Measurements from ENCODE around the gene TTN.

- TF ChIP-seq CHD1 (IDR thresholded peaks at IDR 0.05; ENCODE audit: low read depth, low read length) (no peak), CEBPB (IDR thresholded peaks at IDR 0.05; ENCODE audit: low read depth, low read length) (no peak), CTCF (conservative IDR thresholded peaks at IDR 0.05; ENCODE audit: low read depth, low read length) (no peak), POLR2A (IDR thresholded peaks at IDR 0.05; ENCODE audit: low read depth, low read length) (no peak), RFX5 (IDR thresholded peaks at IDR 0.05; ENCODE audit: low read depth, low read length) (no peak), BHLHE40 (IDR thresholded peaks at IDR 0.05; ENCODE audit: low read depth, low read length) (no peak), RAD21 (IDR thresholded peaks at IDR 0.05; ENCODE audit: low read length) (no peak), FOS (IDR thresholded peaks at IDR 0.05; ENCODE audit: low read depth, low read length) (no peak), ELK1 (IDR thresholded peaks at IDR 0.05; ENCODE audit: borderline replicate concordance, low read depth, low read length) (no peak), NFE2L2 (IDR thresholded peaks at IDR 0.05; ENCODE audit: low read depth, low read length) (no peak), MAFK (IDR thresholded peaks at IDR 0.05; ENCODE audit: low read depth, low read length) (no peak), SMC3 (IDR thresholded peaks at IDR 0.05; ENCODE audit: low read depth, low read length) (no peak)
Measured at GRCh38 chr2:178828486-178828881, 21.3 kb upstream of the TTN start.

All from IMR-90 (cell line).